HFF-Myc (cell line): ENCODE data around the gene NRCAM.

ENCODE experiments used
- DNase-seq: peaks from one replicate; pipeline ENCODE4 v3.0.0-alpha.2; 2011; ENCODE audit warnings: low read depth; ENCODE audit errors: extremely low read depth
- H3K4me3 ChIP-seq: replicated peaks from 2 replicates; pipeline ENCODE4 v1.5.1; 2011; ENCODE audit warnings: low read depth, mild to moderate bottlenecking, control low read depth, low read length
- CTCF ChIP-seq: IDR thresholded peaks from 2 replicates; pipeline ENCODE4 v1.5.1; 2012; ENCODE audit warnings: mild to moderate bottlenecking, low read depth, low read length, control low read depth; ENCODE audit errors: missing control alignments

Gene NRCAM

GRCh38 chr7:108360058-108360800 is 96.0 kb downstream of the NRCAM start:
- no peak for DNase-seq
- no peak overlapping the region for H3K4me3 ChIP-seq
- no peak for TF ChIP-seq CTCF

GRCh38 chr7:108358553-108358952 is 97.7 kb downstream of the NRCAM start:
- no peak for TF ChIP-seq CTCF
- H3K4me3 ChIP-seq = no peak overlapping the region
- peak; percentile 12 for DNase-seq

GRCh38 chr7:108351729-108352131 is 104.5 kb downstream of the NRCAM start:
- DNase-seq = no peak
- no peak for TF ChIP-seq CTCF
- no peak overlapping the region for H3K4me3 ChIP-seq

- no peak for DNase-seq
- no peak overlapping the region for H3K4me3 ChIP-seq
- TF ChIP-seq CTCF = no peak
These were observed 107.3 kb downstream of the NRCAM start for GRCh38 chr7:108348913-108349312.

GRCh38 chr7:108347616-108348015 is 108.6 kb downstream of the NRCAM start:
- H3K4me3 ChIP-seq = no peak overlapping the region
- TF ChIP-seq CTCF = no peak
- DNase-seq = peak; percentile 21

GRCh38 chr7:108345710-108346336 is 110.4 kb downstream of the NRCAM start:
- no peak overlapping the region for H3K4me3 ChIP-seq
- no peak for TF ChIP-seq CTCF
- no peak for DNase-seq
